ENCODE data around the gene FRMPD4. TPM values are rescaled to one million over a fixed set of nuclear protein-coding genes. Genes with fewer than 3 reads are reported as not detected.

FRMPD4 gene
- 0.33 and 0.62 TPM in 2 replicates for total RNA-seq

GRCh38 chrX:12138361-12139313 lies at the start of gene FRMPD4:
Gene FRMPD4, plus strand, starts transcription at chrX:12138473. Its CDS starts 499 bp downstream, at chrX:12138972.

Measured in uterine smooth muscle cell (primary cell).